ENCODE results near the gene LEMD3. TPM values are rescaled to one million over a fixed set of nuclear protein-coding genes. Genes with fewer than 3 reads are reported as not detected.

Gene LEMD3
- total RNA-seq, 2 experiments from 2014 or later = 29.0 to 45.5 TPM

DNA sequence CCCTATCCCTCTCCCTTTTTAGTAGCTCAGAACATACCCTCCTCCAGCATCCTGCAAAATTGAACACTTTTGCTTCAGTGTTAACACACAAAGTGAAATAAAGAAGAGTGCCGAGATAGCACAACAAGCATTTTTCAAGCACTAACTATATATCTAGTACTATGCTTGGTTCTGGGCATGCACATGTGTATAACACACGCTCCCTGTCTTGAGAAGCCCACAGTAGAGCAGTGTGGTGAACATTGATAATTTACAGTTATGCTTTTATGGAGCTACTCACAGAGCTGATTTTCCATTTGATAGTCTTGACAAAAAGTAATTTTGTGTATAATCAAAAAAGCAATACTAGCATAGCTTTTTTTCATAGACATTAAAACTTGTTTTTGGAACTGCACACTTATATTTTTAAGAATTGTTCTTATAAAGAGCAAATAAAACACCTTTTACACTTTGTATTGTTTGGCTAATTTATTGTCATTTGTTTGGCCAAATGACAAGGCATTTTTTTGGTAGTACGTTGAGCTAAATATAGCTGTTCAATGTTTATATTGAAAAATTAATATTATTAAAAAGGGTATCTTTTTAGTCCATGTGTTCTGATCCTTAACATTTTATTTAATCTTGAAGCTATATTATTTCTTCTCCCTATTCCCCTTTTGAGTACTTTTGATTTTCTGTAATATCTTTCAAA, 39.7 kb downstream of the LEMD3 start:
- peaks cover 8% of the 10 kb centered on the region for H3K36me3 ChIP-seq (ENCODE audit: insufficient read depth, low read length)
- no peak for TF ChIP-seq EZH2phosphoT487 (IDR thresholded peaks at IDR 0.05; ENCODE audit: borderline replicate concordance, low read depth, low read length)
- TF ChIP-seq, protein P1, sequence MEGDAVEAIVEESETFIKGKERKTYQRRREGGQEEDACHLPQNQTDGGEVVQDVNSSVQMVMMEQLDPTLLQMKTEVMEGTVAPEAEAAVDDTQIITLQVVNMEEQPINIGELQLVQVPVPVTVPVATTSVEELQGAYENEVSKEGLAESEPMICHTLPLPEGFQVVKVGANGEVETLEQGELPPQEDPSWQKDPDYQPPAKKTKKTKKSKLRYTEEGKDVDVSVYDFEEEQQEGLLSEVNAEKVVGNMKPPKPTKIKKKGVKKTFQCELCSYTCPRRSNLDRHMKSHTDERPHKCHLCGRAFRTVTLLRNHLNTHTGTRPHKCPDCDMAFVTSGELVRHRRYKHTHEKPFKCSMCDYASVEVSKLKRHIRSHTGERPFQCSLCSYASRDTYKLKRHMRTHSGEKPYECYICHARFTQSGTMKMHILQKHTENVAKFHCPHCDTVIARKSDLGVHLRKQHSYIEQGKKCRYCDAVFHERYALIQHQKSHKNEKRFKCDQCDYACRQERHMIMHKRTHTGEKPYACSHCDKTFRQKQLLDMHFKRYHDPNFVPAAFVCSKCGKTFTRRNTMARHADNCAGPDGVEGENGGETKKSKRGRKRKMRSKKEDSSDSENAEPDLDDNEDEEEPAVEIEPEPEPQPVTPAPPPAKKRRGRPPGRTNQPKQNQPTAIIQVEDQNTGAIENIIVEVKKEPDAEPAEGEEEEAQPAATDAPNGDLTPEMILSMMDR (conservative IDR thresholded peaks at IDR 0.05; ENCODE audit: low read length) = no peak
- peak overlapping the region; percentile 49 for H3K4me2 ChIP-seq (ENCODE audit: low read length)
- no peak for DNase-seq (ENCODE audit: low spot score)
- POLR2A ChIA-PET = interaction anchor here (0.6 to 2.3 kb wide), 16 partner anchors 10 to 855 kb away, joined by 3 to 13 read pairs (median 3); partner anchors contain the start of gene LEMD3
- H2AFZ ChIP-seq (ENCODE audit: low read length) = no peak overlapping the region
- no peak overlapping the region for H3K4me3 ChIP-seq (ENCODE audit: low read depth, low read length, poor library complexity, severe bottlenecking)
- H3K4me1 ChIP-seq (ENCODE audit: insufficient read depth, low read length, poor library complexity, severe bottlenecking) = peaks cover 49% of the 10 kb centered on the region
- intact Hi-C loops (cut with micrococcal nuclease; ENCODE audit: unreplicated experiment) = loop anchor here (2.0 kb wide), 1 partner anchor 36 kb away; no protein-coding TSS in a partner anchor
- BruUV-seq (replicated peaks) = no TSS peak
- no peaks in the 10 kb centered on the region for H3K9me3 ChIP-seq (ENCODE audit: low read length)
- peaks cover 14% of the 10 kb centered on the region for H4K20me1 ChIP-seq (ENCODE audit: insufficient read depth, low read length)
- CTCF ChIA-PET (ENCODE audit: unreplicated experiment) = no interaction called here
- peaks cover 64% of the 10 kb centered on the region; the same call in 1 of the 2 replicates for H3K79me2 ChIP-seq (ENCODE audit: insufficient read depth, low read depth, low read length)
- no peaks in the 10 kb centered on the region for H3K9me2 ChIP-seq (ENCODE audit: insufficient read depth, low read length)
- H3K27ac ChIP-seq (ENCODE audit: low read depth, low read length, poor library complexity, severe bottlenecking) = no peak overlapping the region

DNA sequence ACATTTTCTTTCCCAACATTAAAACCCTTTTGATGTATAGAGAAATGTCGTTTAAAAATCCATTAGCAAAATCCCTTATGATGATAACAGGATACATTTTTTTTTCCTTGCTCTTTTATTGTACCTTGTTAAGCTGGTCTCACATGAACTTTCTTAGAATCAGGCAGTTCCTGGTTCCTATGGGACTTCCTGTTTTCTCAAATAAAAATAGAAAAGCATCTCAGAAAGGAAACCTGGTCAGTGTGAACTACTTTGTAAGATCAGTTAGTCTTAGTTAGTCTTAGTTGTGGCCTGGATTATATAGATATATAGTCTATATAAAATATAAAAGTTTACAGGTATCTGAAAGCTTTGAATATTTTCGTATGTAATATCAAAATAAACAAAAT, 40.3 kb downstream of the LEMD3 start:
- Histone ChIP-seq H3K4me1 (ENCODE audit: insufficient read depth, low read length, poor library complexity, severe bottlenecking) (peaks cover 43% of the 10 kb centered on the region), H3K79me2 (ENCODE audit: insufficient read depth, low read depth, low read length) (peaks cover 60% of the 10 kb centered on the region; the same call in 1 of the 2 replicates), H3K9me3 (ENCODE audit: low read length) (no peaks in the 10 kb centered on the region), H3K36me3 (ENCODE audit: insufficient read depth, low read length) (peaks cover 8% of the 10 kb centered on the region), H3K9me2 (ENCODE audit: insufficient read depth, low read length) (no peaks in the 10 kb centered on the region), H3K4me3 (ENCODE audit: low read depth, low read length, poor library complexity, severe bottlenecking) (no peak overlapping the region), H3K27ac (ENCODE audit: low read depth, low read length, poor library complexity, severe bottlenecking) (no peak overlapping the region), H3K4me2 (ENCODE audit: low read length) (peak overlapping the region; percentile 49), H4K20me1 (ENCODE audit: insufficient read depth, low read length) (peaks cover 14% of the 10 kb centered on the region), H2AFZ (ENCODE audit: low read length) (no peak overlapping the region)
- ChIA-PET POLR2A (interaction anchor here (0.5 to 2.3 kb wide), 13 partner anchors 10 to 856 kb away, joined by 3 to 13 read pairs (median 3); partner anchors contain the start of gene LEMD3), CTCF (ENCODE audit: unreplicated experiment) (no interaction called here)
- TF ChIP-seq, protein P1 (conservative IDR thresholded peaks at IDR 0.05; ENCODE audit: low read length) = no peak
- no peak for TF ChIP-seq EZH2phosphoT487 (IDR thresholded peaks at IDR 0.05; ENCODE audit: borderline replicate concordance, low read depth, low read length)
- intact Hi-C loops (cut with micrococcal nuclease; ENCODE audit: unreplicated experiment) = loop anchor here (2.0 kb wide), 1 partner anchor 37 kb away; no protein-coding TSS in a partner anchor
- no TSS peak for BruUV-seq (replicated peaks)
- peak; percentile 66 for DNase-seq (ENCODE audit: low spot score)

DNA sequence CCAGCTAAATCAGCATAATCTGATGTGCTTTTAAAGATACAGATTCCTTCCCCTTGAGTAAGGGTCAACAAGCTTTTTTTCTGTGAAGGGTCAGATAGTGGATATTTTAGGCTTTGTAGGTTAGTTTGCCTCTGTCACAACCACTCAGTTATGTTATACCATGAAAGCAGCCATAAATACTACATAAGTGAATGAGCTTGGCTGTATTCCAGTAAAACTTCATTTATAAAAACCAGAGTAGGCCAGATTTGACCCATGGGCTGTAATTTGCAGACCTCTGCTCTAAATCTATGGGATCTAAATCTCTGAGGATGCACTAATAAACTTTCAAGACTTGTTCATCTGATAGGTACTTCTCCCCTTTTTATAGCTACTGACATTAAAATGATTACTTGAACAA, 47.7 kb downstream of the LEMD3 start:
- Histone ChIP-seq H3K27ac (ENCODE audit: low read depth, low read length, poor library complexity, severe bottlenecking) (no peak overlapping the region), H3K4me2 (ENCODE audit: low read length) (no peak overlapping the region), H3K36me3 (ENCODE audit: insufficient read depth, low read length) (peaks cover 44% of the 10 kb centered on the region), H3K4me3 (ENCODE audit: low read depth, low read length, poor library complexity, severe bottlenecking) (no peak overlapping the region), H3K9me3 (ENCODE audit: low read length) (peaks cover 18% of the 10 kb centered on the region; the same call in 1 of the 2 replicates), H2AFZ (ENCODE audit: low read length) (no peak overlapping the region), H4K20me1 (ENCODE audit: insufficient read depth, low read length) (no peaks in the 10 kb centered on the region), H3K9me2 (ENCODE audit: insufficient read depth, low read length) (no peaks in the 10 kb centered on the region), H3K4me1 (ENCODE audit: insufficient read depth, low read length, poor library complexity, severe bottlenecking) (no peaks in the 10 kb centered on the region), H3K79me2 (ENCODE audit: insufficient read depth, low read depth, low read length) (no peaks in the 10 kb centered on the region)
- ChIA-PET CTCF (ENCODE audit: unreplicated experiment) (interaction anchor here (0.6 kb wide), 1 partner anchor 273 kb away, joined by 5 read pairs; no protein-coding TSS in a partner anchor), POLR2A (interaction anchor here (0.8 to 2.3 kb wide), 5 partner anchors 16 to 48 kb away, joined by 3 to 21 read pairs (median 3); partner anchors contain the start of gene LEMD3)
- intact Hi-C loops (cut with micrococcal nuclease; ENCODE audit: unreplicated experiment) = no loop called here
- TF ChIP-seq, protein P1 (conservative IDR thresholded peaks at IDR 0.05; ENCODE audit: low read length) = no peak
- no peak for TF ChIP-seq EZH2phosphoT487 (IDR thresholded peaks at IDR 0.05; ENCODE audit: borderline replicate concordance, low read depth, low read length)
- BruUV-seq (replicated peaks) = no TSS peak
- DNase-seq (ENCODE audit: low spot score) = no peak
